Spleen (tissue), 11 donors: ENCODE results near the gene PACS1. TPM values are rescaled to one million over a fixed set of nuclear protein-coding genes. Genes with fewer than 3 reads are reported as not detected.
A peak's percentile ranks its signal among the peaks of the same experiment; 100 is the strongest.

ENCODE experiments used
- DNase-seq: peaks from one replicate; pipeline ENCODE4 v3.0.0-alpha.2; 2020
- H3K27ac ChIP-seq, 8 donors: fragments of 200-600 bp; sonication (generic) in 7 of 8; 1 replicate in 4 of 8; 2 replicates in 4 of 8; pipeline versions ENCODE4 v1.5.0 to v1.8.0; 2016 to 2021; ENCODE audit warnings: inconsistent platforms in 4 of 8, mild to moderate bottlenecking in 4 of 8, moderate library complexity in 1 of 8
- H3K27me3 ChIP-seq, 7 donors: fragments of 200-600 bp; sonication (generic) in 6 of 7; replicated peaks in 1 of 7; 1 replicate in 4 of 7; 2 replicates in 3 of 7; pipeline versions ENCODE4 v1.5.0 to v1.8.0; 2016 to 2021; ENCODE audit warnings: inconsistent platforms in 3 of 7, mild to moderate bottlenecking in 1 of 7
- H3K36me3 ChIP-seq, 6 donors: fragments of 200-600 bp; sonication (generic) in 5 of 6; 1 replicate in 4 of 6; 2 replicates in 2 of 6; pipeline versions ENCODE4 v1.5.0 to v1.8.0; 2016 to 2021; ENCODE audit warnings: inconsistent platforms in 2 of 6
- H3K4me1 ChIP-seq, 6 donors: fragments of 200-600 bp; sonication (generic) in 5 of 6; 1 replicate in 3 of 6; 2 replicates in 3 of 6; pipeline versions ENCODE4 v1.5.0 to v1.8.0; 2016 to 2021; ENCODE audit warnings: inconsistent platforms in 3 of 6
- H3K4me3 ChIP-seq, 8 donors: fragments of 200-600 bp; sonication (generic) in 7 of 8; 1 replicate in 4 of 8; 2 replicates in 4 of 8; pipeline versions ENCODE4 v1.5.0 to v1.8.0; 2016 to 2021; ENCODE audit warnings: inconsistent platforms in 4 of 8, mild to moderate bottlenecking in 4 of 8, moderate library complexity in 2 of 8
- H3K9me3 ChIP-seq, 8 donors: fragments of 200-600 bp; sonication (generic) in 7 of 8; 1 replicate in 4 of 8; 2 replicates in 4 of 8; pipeline versions ENCODE4 v1.5.0 to v1.8.0; 2016 to 2021; ENCODE audit warnings: inconsistent platforms in 4 of 8
- CTCF ChIP-seq, 11 experiments: fragments of 200-600 bp in 7 of 11; fragments of 450-650 bp in 4 of 11; sonication (generic) in 4 of 11; IDR thresholded peaks in 8 of 11; conservative IDR thresholded peaks in 3 of 11; 1 replicate in 7 of 11; 2 replicates in 4 of 11; pipeline versions ENCODE4 v1.4.0 to v1.8.0; 2016 to 2021; ENCODE audit warnings: antibody characterized with exemption in 11 of 11, inconsistent platforms in 4 of 11, mild to moderate bottlenecking in 1 of 11
- POLR2A ChIP-seq, 3 donors: fragments of 450-650 bp; IDR thresholded peaks; one replicate each; pipeline ENCODE4 v1.5.1; 2017; ENCODE audit warnings: antibody characterized with exemption in 3 of 3, mild to moderate bottlenecking in 1 of 3
- POLR2AphosphoS5 ChIP-seq, 3 donors: sonication (generic); formaldehyde crosslinking; IDR thresholded peaks; one replicate each; pipeline ENCODE4 v1.5.1; 2017; ENCODE audit warnings: antibody characterized with exemption in 3 of 3
- WGBS, 5 donors: extraction: QIAGEN DNeasy Blood & Tissue Kit in 3 of 5; methylation state at CpG; one replicate each; pipeline versions ENCODE4 v1.1.5 to v1.1.7; 2013 to 2018; 5-methylcytosine and 5-hydroxymethylcytosine counted together
- intact Hi-C: fragments of 100-400 bp; cut with DNase I; formaldehyde crosslinking; loops from one replicate; pipeline ENCODE4 v1.15.0; 2023; ENCODE audit warnings: low total_unique reads
- polyA plus RNA-seq, 3 donors: library from polyadenylated mRNA; stranded (reverse); fragments of 200-250 nt; gene quantifications; one replicate each; pipeline ENCODE4 v1.2.1, GENCODE V29; 2013
- total RNA-seq, 7 donors: library from RNA; depleted of rRNA in 3 of 7; stranded (reverse); fragments of >200 nt in 3 of 7; fragmentation: NEBNext Ultra II Directional in 4 of 7; extraction: Animal tissue kit (Norgen Biotek cat#: 25700) in 4 of 7; gene quantifications; one replicate each; pipeline versions ENCODE4 v1.1.0 to v1.2.1, GENCODE V29; 2016 to 2021
- donor health status: healthy with polysubstance abuse.
- donor health status: DM: no; HTN: no; CAD: no; lungs with moderate emphysema.
- donor health status: DM: no; HTN: no; CAD: no.
- donor health status: Bipolar disorder and iron deficiency.
- donor health status: healthy.
- donor health status: DM: no; HTN: no; CAD: no.
- donor health status: DM: yes; HTN: yes; CAD: no.

PACS1 gene
- total and polyA plus RNA-seq, 10 donors, result 20.6 to 126 (median 98.8) TPM

GRCh38 chr11:66063900-66064299 lies 6.2 kb upstream of the PACS1 start:
- intact Hi-C loops, result loop anchor here (10.0 kb wide), 1 partner anchor 71 kb away; no protein-coding TSS in a partner anchor
- DNase-seq, result no peak
- 94 to 98% (median 95%) methylated on average over 2 of the region's 2 CpGs for WGBS, 5 donors
- no peak for TF ChIP-seq POLR2A (IDR thresholded peaks at IDR 0.05)
- TF ChIP-seq CTCF (IDR thresholded peaks at IDR 0.05 in 8 of 11, conservative IDR thresholded peaks at IDR 0.05 in 3 of 11), result no peak
- TF ChIP-seq POLR2AphosphoS5 (IDR thresholded peaks at IDR 0.05), result no peak
- Histone ChIP-seq H3K36me3 (peaks cover 20 to 100% (median 95%) of the 10 kb centered on the region in 6 donors), H3K9me3 (no peaks in the 10 kb centered on the region), H3K4me3 (no peak overlapping the region), H3K27ac (peak overlapping the region in 1 of 8 donors; percentile 7), H3K27me3 (no peaks in the 10 kb centered on the region), H3K4me1 (peaks cover 14 to 52% (median 24%) of the 10 kb centered on the region in 6 donors)

GRCh38 chr11:66064571-66064970 lies 5.5 kb upstream of the PACS1 start:
- intact Hi-C loops, result loop anchor here (10.0 kb wide), 1 partner anchor 70 kb away; no protein-coding TSS in a partner anchor
- WGBS, 5 donors, result 96 to 100% (median 100%) methylated on average over 1 of the region's 1 CpG
- no peak for TF ChIP-seq CTCF (IDR thresholded peaks at IDR 0.05 in 8 of 11, conservative IDR thresholded peaks at IDR 0.05 in 3 of 11)
- TF ChIP-seq POLR2AphosphoS5 (IDR thresholded peaks at IDR 0.05), result no peak
- TF ChIP-seq POLR2A (IDR thresholded peaks at IDR 0.05), result no peak
- no peak overlapping the region for H3K27ac ChIP-seq
- H3K27me3 ChIP-seq, result no peaks in the 10 kb centered on the region
- no peaks in the 10 kb centered on the region for H3K9me3 ChIP-seq
- H3K4me3 ChIP-seq, result no peak overlapping the region
- DNase-seq, result no peak
- H3K4me1 ChIP-seq, result peaks cover 20 to 59% (median 31%) of the 10 kb centered on the region in 6 donors
- H3K36me3 ChIP-seq, result peaks cover 17 to 95% (median 89%) of the 10 kb centered on the region in 6 donors

GRCh38 chr11:66066751-66067150 lies 3.3 kb upstream of the PACS1 start:
- Histone ChIP-seq H3K36me3 (peaks cover 15 to 73% (median 67%) of the 10 kb centered on the region in 6 donors), H3K9me3 (no peaks in the 10 kb centered on the region), H3K27me3 (no peaks in the 10 kb centered on the region), H3K27ac (peak overlapping the region in 4 of 8 donors; percentile 24 to 99 (median 97)), H3K4me1 (peaks cover 24 to 67% (median 43%) of the 10 kb centered on the region in 6 donors), H3K4me3 (no peak overlapping the region)
- WGBS, 5 donors, result 42 to 49% (median 46%) methylated on average over 3 of the region's 3 CpGs
- DNase-seq, result no peak
- intact Hi-C loops, result loop anchor here (10.0 kb wide), 1 partner anchor 68 kb away; no protein-coding TSS in a partner anchor
- TF ChIP-seq POLR2A (IDR thresholded peaks at IDR 0.05) (no peak), POLR2AphosphoS5 (IDR thresholded peaks at IDR 0.05) (no peak), CTCF (IDR thresholded peaks at IDR 0.05 in 8 of 11, conservative IDR thresholded peaks at IDR 0.05 in 3 of 11) (no peak)

GRCh38 chr11:66067640-66068039 lies 2.4 kb upstream of the PACS1 start:
- TF ChIP-seq CTCF (IDR thresholded peaks at IDR 0.05 in 8 of 11, conservative IDR thresholded peaks at IDR 0.05 in 3 of 11) (no peak), POLR2AphosphoS5 (IDR thresholded peaks at IDR 0.05) (no peak), POLR2A (IDR thresholded peaks at IDR 0.05) (no peak)
- peak overlapping the region in 7 of 8 donors; percentile 14 to 99 (median 99) for H3K27ac ChIP-seq
- no peak overlapping the region for H3K4me3 ChIP-seq
- DNase-seq, result no peak
- no peaks in the 10 kb centered on the region for H3K9me3 ChIP-seq
- WGBS, 5 donors, result 72 to 91% (median 89%) methylated on average over 4 of the region's 4 CpGs
- intact Hi-C loops, result loop anchor here (10.0 kb wide), 1 partner anchor 67 kb away; no protein-coding TSS in a partner anchor
- H3K4me1 ChIP-seq, result peaks cover 33 to 74% (median 52%) of the 10 kb centered on the region in 6 donors
- H3K36me3 ChIP-seq, result peaks cover 15 to 67% (median 59%) of the 10 kb centered on the region in 6 donors
- no peaks in the 10 kb centered on the region for H3K27me3 ChIP-seq
